NT2/D1 (cell line): ENCODE data around the gene BRME1.

Source experiments
- SUZ12 ChIP-seq: IDR thresholded peaks from 2 replicates; pipeline ENCODE4 v1.6.1; 2011; ENCODE audit not compliant: insufficient read length, insufficient read depth; ENCODE audit errors: extremely low read depth
- YY1 ChIP-seq: IDR thresholded peaks from 2 replicates; pipeline ENCODE4 v1.6.1; 2011; ENCODE audit not compliant: insufficient read length, insufficient read depth
- ZNF274 ChIP-seq: IDR thresholded peaks from 2 replicates; pipeline ENCODE4 v1.6.1; 2011; ENCODE audit warnings: mild to moderate bottlenecking, low read depth, low read length

DNA sequence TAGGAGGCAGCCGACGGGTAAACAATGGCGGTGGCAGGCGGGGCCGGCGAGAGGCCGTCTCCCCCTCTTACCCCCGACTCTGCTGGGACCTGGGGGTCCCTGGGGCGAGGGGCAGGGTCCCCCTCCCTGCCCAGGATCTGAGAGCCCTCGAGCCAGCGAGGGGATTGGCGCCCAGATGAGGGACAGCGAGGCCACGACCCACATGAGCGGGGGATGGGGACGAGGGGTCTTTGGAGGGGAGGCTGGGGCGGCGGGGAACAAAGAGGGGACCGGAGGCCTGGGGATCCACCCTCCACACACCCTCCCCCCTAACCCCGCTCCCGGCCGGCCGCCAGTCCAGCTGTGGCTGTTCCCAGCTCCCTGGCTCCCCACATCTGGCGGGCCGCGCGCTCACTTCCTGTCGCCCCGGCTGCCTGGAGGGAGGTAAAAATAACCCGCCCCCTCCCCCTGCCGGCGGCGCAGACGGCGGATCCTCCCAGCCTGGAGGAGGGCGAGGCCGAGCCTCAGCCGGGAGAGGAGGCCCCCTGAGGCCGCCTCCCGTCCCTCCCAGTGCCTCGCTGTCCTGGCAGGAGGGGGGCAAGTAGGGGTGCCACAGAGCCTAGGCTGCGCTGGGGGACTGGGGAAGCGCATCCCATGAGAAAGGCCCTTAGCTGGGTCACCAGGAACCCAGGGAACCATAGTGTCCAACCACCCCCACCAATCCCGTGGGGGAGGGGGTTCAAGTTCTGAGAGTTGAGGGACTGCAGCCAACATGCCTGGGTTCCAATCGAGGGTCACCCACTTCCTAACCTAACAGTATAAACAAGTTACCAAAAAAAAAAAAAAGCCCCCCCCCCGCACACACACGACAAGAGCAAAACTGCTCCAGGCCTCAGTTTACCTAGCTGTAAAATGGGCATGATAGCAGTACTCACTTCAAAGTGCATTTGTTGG is 58.2 kb downstream of the BRME1 start:
- TF ChIP-seq SUZ12 (no peak), ZNF274 (no peak), YY1 (no peak)
